Breast epithelium (tissue), 3 donors: Measurements from ENCODE around the gene RASAL3.

Experiments used
- POLR2A ChIP-seq: fragments of 450-650 bp; IDR thresholded peaks from one replicate; pipeline ENCODE4 v1.6.1; 2016; ENCODE audit warnings: antibody characterized with exemption, mild to moderate bottlenecking, moderate library complexity
- POLR2AphosphoS5 ChIP-seq, 3 donors: sonication (generic); formaldehyde crosslinking; IDR thresholded peaks; one replicate each; pipeline ENCODE4 v1.6.1; 2017; ENCODE audit warnings: antibody characterized with exemption in 3 of 3
- TF ChIP-seq, protein P1 (sequence below), 3 donors: fragments of 450-650 bp; IDR thresholded peaks; one replicate each; pipeline ENCODE4 v1.5.1; 2016 to 2017; ENCODE audit warnings: antibody characterized with exemption in 3 of 3, mild to moderate bottlenecking in 3 of 3, moderate library complexity in 3 of 3

DNA sequence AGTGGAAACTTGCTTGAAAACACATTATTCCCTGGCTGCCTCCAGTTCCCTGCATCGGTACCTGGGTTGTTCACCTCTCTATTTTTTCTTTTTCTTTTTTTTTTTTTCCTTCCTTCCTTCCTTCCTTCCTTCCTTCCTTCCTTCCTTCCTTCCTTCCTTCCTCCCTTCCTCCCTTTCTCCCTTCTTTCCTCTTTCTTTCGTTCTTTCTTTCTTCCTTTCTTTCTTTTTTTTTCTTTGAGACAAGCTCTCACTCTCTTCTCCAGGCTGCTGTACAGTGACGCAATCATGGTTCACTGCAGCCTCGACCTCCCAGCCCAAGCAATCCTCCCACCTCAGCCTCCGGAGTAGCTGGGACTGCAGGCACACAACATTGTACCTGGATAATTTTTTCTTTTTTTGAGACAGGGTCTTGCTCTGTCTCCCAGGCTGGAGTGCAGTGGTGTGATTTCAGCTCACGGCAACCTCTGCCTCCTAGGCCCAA lies 3.4 kb upstream of the RASAL3 start:
- TF ChIP-seq, protein P1, sequence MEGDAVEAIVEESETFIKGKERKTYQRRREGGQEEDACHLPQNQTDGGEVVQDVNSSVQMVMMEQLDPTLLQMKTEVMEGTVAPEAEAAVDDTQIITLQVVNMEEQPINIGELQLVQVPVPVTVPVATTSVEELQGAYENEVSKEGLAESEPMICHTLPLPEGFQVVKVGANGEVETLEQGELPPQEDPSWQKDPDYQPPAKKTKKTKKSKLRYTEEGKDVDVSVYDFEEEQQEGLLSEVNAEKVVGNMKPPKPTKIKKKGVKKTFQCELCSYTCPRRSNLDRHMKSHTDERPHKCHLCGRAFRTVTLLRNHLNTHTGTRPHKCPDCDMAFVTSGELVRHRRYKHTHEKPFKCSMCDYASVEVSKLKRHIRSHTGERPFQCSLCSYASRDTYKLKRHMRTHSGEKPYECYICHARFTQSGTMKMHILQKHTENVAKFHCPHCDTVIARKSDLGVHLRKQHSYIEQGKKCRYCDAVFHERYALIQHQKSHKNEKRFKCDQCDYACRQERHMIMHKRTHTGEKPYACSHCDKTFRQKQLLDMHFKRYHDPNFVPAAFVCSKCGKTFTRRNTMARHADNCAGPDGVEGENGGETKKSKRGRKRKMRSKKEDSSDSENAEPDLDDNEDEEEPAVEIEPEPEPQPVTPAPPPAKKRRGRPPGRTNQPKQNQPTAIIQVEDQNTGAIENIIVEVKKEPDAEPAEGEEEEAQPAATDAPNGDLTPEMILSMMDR (IDR thresholded peaks at IDR 0.05): no peak
- TF ChIP-seq POLR2A (no peak), POLR2AphosphoS5 (IDR thresholded peaks at IDR 0.05) (no peak)
